HG02623 (cell line): Measurements from ENCODE around the gene RARS1.

Experiments
- ATAC-seq: cut with Tn5 transposase; IDR thresholded peaks from one replicate; pipeline ENCODE4 v1.9.1; 2021; ENCODE audit warnings: moderate library complexity; ENCODE audit not compliant: unreplicated experiment

The RARS1 gene

DNA sequence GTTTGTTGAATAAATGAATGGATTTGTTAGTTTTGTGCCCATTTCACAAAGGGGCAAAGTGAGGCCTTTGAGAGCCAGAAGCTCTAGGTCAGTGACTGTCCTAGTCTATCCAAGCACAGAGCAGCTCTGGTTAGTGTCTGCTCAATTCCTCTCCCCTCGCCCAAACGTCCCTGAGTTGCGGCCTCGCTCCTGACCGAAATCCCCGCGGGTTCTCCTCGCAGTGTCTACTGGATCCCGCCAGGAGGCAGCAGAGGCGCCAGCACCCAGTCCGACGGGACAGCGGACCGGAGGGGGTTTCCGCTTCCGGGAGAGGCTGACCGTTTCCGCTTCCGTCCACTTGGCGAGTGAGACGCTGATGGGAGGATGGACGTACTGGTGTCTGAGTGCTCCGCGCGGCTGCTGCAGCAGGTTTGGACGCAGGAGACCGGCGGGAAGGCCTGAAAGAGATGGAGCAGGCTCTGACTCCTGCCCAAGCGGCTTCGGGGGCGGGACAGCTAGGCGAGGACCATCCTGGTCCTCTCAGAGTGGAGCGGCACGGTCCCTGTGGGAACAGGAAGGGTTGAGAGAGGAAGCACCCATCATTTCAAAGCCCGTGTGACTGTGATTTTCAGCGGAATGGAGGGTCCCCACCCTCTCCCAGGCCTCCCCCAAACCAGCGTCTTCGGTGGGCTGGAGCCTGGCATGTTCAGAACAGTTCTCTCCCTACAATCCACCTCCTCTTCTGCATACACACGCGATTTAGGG lies at the start of gene RARS1:
TSS of gene RARS1 (plus strand) at position 336 of the 744 bp plus-strand sequence. CDS start at position 364, 28 bp downstream.
- peak; percentile 75 for ATAC-seq

DNA sequence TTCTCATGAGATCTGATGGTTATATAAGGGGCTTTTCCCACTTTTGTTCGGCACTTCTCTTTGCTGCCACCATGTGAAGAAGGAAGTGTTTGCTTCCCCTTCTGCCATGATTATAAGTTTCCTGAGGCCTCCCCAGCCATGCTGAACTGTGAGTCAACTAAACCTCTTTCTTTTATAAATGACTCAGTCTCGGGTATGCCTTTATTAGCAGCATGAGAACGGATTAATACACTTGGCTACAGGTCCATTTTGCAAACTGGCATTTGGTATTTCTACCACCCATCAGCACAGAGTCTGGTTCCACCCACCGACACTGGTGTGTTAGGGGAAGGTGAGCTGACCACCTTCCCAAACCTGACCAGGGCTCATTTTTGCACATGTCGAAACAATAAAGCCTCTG lies 47.9 kb upstream of the RARS1 start:
- ATAC-seq: no peak

DNA sequence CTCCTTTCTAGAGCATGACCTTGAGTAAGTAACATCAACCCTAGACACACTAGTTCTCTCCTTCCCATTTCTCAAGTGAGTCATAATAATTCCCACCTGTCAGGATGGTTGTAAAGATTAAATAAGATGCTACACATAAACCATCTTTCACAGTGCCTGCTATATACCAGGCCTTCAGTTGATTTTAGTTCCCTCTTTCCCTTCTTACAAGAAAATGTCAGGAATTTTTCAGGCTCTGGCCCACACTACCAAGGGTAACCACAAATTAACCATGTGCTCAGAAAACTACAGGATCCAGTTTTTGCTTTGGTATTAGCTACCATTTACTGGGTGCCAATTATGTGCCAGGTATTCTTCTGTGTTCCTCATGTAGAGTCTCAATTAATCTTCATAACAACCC lies 42.7 kb upstream of the RARS1 start:
- ATAC-seq: no peak

DNA sequence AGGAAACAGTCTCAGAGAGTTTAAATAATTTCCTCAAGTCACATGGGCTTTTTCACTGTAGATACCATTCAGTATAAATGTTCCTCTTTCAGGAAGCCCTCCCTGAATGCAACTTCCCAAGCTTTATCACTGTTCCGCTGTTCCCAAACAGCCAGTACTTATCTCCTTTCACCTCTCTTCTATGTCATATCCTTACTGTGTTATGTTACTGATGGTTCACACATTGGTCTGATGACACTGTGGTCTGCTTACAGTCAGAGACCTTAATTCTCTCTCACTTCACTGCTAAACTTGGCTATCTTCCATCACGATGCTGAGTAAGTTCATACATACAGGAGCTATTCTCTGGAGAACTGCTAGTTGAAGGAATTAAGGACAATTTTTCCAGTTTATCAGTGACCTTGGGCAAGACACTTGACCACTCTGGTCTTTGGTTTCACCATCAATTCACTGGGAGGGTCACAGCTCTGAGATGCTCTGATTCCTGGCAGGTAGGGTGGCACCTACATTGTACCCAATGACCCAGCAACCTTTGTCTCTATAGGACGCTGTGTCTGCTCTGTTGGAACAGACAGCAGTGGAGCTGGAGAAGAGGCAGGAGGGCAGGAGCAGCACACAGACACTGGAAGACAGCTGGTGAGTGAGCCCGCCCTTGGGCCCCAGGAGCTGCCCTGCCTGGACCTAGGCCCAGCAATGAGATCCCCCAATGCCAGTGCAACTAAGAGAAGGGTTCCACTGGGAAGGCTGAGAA lies 42.1 kb upstream of the RARS1 start:
- ATAC-seq: no peak

DNA sequence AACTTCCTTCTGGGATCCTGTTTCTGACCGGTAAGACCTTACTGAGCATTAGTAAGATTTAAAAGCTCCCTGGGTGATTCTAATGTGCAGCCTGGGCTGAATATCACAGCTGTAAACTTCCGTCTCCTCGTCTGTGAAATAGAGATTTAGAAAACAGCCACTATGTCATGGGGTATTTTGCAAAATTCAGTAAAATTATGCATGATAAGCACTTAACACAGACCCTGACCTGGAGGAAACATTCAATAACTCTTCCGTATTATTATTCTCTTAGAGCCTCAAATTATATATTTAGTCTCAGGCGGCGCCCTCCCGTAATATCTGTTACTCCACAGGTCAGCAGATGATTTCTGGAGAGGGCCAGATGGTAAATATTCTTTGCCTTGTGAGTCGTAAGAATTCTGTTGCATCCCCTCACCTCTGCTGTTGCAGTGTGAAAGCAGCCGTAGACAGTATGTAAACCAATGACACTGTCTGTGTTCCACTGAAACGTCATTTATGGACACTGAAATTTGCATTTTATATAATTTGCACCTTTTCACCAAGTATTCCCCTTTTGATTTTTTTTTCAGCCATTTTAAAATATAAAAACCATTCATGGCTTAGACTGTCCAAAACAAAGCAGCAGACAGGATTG lies 39.2 kb upstream of the RARS1 start:
- no peak for ATAC-seq

DNA sequence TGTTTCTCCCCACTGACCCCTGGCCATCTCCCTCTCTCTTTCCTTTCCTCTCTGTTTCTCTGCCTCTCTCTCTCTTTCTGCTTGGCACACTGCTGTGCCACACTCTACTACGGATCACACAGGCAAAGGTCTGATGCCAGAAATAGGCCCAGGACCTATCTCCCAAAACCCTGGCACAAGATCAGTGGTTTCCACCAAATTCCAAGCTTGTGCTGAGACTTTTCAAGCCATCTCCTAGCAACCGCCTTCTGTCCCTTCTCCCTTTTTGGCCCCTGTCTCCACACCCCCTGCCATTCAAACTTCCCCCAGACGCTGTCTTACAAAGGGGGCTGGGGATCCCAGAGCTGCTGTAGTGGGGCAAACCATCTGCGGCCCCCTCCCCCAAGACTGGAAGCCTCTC lies 38.5 kb upstream of the RARS1 start:
- ATAC-seq: no peak

DNA sequence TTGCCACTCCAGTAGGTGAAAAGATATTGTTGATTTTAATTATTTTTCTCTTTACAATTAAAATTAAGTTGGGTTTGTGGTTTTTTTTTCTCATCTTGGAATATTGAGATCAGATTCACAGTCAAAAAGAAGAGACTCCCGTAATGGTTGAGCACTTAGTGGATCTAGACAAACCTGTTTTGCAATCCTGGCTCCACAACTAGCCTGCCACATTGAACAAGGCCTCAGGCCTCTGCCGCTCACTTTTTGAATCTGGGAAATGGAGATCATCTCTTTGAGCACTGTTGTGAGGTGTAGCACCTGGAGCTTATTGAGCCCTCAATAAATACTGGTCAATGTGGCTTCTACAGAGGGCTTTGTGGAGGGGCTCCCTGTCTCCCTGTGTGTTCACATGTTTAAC lies 37.1 kb upstream of the RARS1 start:
- ATAC-seq: no peak

DNA sequence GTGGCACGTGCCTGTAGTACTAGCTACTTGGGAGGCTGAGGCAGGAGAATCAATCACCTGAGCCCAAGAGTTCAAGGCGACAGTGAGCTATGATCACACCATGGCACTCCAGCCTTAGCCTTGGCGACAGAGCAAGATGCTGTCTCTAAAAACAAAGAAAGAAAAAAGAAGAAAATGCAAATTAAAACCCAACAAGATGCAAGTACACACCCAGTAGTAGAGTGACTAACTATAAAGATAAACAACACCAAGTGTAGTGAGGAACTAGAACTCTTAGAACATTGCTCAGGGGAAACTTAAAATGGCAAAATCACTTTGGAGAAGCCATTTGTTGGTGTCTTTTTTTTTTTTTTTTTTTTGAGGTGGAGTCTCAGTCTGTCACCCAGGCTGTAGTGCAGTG lies 34.7 kb upstream of the RARS1 start:
- no peak for ATAC-seq

DNA sequence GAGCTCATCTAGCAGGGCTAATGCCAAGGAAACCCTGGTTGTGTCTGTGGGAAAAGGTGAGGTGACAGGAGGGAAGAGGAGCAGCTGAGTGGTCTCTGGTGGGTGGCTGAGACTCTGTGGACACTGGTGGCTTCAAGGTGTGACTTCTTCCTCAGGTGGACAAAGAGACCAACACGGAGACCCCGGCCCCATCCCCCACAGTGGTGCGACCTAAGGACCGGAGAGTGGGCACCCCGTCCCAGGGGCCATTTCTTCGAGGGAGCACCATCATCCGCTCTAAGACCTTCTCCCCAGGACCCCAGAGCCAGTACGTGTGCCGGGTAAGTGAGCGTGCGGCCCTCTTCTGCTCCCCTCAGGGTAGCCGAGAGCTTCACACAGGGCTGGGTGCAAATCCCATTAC lies 31.1 kb upstream of the RARS1 start:
- no peak for ATAC-seq

DNA sequence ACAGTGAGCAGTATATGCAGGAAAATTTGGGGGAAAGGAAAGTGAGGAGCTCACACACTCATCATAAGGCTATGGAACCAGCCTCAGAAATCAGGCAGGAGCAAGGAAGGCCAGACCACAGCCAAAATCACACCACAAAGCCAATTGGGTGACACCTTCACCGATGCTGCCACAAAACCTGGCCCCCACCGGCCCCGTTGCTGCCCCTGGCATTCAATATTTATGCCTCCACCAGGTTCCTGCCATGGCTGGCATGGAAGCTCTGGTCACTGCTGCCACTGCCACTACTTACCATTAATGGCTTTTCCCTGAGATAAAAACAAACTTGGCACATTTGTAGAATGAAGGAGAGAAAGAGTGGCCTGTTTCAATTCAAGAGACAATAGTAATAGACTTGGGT lies 28.7 kb upstream of the RARS1 start:
- no peak for ATAC-seq

DNA sequence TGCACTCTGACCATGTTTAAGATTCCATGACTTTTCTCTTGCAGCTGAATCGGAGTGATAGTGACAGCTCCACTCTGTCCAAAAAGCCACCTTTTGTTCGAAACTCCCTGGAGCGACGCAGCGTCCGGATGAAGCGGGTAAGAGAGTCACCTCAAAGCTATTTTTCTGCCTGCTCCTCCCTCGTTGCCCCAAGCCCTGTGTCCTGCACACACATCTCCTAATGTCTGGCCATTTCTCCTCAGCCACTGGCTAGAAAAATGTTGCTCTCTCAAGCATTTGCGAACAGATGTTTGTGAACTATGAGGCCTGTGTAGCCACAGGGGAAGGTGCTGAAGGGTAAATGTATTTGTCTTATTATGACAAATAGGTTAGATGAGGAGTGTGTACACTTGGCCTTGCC lies 25.7 kb upstream of the RARS1 start:
- no peak for ATAC-seq

DNA sequence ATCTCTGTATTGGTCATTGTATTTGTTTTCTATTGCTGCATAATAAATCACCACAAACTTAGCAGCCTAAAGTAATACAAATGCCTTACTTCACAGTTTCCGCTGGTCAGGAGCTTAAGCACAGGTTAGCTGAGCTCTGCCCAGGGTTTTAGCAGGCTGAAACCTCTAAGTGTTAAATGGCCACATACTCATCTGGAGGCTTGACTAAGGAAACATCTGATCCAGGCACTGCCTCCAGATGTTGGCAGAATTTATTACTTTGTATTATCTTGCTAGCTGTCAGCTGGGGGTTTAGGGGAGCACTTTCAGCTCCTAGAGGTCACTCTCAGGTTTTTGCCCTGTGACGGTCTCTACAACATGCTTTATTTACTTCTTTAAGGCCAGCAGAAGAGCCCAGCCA lies 23.2 kb upstream of the RARS1 start:
- ATAC-seq: no peak

DNA sequence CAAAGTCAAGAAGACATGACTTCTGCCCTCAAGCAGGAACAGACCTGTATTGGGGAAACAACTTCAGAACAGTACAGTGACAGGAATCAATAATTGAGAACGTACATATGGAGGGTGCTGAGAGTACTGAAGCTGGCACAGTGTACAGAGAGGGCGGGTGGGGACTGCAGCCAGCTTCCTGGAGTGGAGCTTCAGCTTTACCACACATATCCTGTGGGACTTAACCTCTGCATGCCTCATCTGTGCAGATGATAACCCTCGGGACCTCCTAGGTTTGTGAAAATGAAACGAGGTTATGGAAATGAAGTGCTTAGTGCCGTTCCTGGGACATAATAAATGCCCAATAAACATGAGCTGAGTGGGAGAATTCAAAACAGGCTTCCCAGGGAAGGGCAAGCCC lies 22.1 kb upstream of the RARS1 start:
- no peak for ATAC-seq

DNA sequence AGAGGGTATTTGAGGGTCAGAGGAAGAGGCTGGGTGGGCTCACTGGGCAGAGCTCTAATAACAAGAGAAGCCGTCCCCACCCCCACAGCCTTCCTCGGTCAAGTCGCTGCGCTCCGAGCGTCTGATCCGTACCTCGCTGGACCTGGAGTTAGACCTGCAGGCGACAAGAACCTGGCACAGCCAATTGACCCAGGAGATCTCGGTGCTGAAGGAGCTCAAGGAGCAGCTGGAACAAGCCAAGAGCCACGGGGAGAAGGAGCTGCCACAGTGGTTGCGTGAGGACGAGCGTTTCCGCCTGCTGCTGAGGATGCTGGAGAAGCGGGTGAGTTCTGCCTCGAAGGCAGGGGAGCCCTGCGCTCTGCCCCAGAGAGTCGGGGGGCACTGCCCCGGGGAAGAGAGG lies 21.6 kb upstream of the RARS1 start:
- ATAC-seq: no peak

DNA sequence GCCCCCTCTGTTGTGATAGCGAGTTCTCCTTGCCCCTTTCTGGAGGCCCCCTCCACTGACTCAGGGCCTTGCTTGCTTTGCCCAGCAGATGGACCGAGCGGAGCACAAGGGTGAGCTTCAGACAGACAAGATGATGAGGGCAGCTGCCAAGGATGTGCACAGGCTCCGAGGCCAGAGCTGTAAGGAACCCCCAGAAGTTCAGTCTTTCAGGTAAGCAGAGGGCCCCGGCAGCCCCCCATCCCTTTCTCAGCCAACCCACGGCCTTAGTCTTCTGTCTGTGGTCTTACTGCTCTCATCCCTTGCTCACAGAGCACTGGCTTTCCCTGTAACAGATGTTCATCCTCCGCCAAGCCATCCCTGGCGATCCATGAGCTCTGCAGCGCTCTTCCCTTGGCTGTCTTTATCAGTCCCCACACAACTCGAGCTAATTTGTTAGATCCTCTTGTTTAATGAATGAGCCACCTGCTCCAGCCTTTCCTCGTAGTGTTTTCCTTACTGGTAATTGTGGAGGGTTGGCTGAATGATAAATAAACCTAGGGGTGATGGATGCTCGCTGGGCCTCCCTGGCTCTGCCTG lies 18.4 kb upstream of the RARS1 start:
- no peak for ATAC-seq

DNA sequence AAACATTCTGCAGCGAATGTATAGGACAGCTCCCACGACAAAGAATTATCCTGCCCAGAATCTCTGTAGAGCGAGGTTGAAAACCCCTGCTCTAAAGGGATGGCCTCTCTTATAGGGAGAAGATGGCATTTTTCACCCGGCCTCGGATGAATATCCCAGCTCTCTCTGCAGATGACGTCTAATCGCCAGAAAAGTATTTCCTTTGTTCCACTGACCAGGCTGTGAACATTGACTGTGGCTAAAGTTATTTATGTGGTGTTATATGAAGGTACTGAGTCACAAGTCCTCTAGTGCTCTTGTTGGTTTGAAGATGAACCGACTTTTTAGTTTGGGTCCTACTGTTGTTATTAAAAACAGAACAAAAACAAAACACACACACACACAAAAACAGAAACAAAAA lies 17.4 kb upstream of the RARS1 start:
- no peak for ATAC-seq

DNA sequence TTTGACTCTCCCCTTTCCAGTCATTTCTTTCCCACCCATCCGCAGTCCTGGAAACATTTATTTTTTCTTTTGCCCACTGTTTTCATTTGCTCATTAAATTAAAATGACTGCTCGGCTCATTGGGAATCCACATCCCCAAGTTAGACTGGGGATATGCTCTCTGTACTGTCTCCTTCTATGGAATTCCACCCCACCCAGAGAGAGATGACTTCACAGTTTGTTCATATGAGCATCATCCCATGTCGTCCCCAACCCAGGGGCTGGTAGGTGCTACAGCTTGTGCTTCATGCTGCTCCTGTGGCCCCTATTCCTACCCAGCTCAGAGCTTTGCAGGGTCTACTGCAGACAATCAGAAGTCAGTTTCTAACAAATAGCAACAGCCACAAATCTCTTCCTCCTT lies 16.5 kb upstream of the RARS1 start:
- ATAC-seq: no peak

DNA sequence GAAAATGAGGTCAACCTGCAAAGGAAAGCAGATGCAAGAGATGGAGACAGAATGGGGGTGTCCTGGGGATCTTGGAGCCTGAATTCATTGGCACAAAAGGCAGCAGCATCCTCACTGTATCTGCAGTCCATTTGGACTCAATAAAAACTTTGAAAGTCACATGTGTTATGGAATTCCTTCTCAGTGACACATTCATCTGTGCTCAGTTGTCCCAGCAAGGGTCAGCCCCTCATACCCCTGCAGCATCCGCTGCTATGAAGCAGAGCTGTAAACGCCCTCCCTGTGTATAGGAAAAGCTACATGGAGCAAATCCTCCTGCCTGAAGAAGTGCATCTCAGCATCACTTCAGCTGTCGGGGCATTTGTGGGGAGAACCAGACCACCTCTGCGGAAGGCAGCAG lies 14.5 kb upstream of the RARS1 start:
- ATAC-seq: no peak

DNA sequence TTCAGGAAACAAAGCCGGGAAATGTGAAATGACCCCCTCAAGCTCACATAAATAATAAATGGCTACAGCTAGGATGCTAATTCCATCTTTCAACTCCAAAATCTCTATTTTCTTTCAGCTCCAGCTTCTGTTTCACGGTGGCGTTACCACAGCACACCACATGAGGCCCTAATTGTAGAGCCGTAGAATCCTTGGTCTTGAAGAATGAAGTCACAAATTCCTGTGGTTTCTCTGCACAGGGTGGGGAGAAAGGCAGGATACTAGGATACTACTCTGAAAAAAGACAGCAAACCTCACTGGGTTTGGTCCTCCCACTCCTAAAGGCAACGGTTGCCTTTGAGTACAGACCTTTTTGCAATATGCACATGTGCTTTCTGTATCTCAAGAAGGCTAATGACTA lies 13.9 kb upstream of the RARS1 start:
- ATAC-seq: no peak

DNA sequence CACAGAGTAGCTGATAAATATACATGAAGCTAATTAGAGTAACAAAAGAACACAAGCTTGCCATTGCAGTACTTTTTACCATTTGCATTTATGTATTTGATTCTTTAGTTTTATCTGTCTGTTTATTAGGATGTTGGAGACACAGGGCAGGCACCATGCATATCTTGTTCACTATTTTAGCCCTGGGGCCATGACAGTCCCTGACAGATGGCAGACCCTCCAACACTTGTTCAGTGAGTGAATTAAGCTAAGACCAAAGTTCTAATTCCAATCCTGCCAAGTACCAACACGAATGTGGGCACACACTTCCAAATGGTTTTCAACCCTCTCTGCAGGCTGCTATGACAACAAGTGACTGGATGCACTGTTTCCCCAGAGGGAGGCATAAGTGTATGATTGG lies 12.0 kb upstream of the RARS1 start:
- ATAC-seq: no peak

DNA sequence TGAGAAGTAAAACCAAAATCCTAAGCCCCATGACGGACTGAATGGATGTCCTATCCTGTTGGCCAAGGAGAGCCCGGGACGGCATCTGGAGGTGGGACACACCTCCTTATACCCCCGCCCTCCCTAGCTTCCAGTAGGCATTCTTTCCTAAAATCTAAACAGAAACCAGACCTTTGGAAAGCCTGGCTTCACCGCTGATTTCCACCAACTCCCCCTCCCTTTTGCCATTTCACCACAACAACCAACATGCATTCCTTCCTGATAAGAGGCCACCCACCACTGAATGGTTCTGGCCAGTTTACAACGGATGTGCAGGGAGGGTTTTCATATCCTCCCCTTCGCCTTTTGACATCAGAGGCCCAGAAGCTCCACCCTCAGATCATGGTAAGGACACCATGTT lies 9.2 kb upstream of the RARS1 start:
- no peak for ATAC-seq

DNA sequence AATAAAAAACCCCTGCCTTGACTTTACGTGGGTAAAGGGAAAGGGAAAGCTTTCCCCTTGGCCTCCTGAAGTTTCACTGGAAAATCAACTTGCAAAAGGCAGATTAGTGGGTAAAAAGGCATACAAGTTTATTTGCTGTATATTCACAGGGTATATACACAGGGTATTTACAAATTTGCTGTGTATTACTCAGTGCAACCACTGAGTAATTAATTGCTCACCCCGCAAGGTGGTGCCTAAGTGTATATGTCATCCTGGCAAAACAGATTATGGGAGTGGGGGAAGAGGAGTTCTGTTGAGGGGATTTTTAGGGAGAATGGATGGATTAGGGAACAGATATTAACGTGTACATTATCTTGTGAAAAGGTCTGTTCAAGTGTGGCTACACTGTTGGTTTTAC lies 7.1 kb upstream of the RARS1 start:
- ATAC-seq: no peak
